TTC549 (cell line): ENCODE data around the gene HMGCS2.

Source experiments
- FAIRE-seq: peaks from 2 replicates; lab custom pipeline; 2012; peaks lifted over from hg19 to GRCh38; lab: Jason Lieb, UNC

The HMGCS2 gene

DNA sequence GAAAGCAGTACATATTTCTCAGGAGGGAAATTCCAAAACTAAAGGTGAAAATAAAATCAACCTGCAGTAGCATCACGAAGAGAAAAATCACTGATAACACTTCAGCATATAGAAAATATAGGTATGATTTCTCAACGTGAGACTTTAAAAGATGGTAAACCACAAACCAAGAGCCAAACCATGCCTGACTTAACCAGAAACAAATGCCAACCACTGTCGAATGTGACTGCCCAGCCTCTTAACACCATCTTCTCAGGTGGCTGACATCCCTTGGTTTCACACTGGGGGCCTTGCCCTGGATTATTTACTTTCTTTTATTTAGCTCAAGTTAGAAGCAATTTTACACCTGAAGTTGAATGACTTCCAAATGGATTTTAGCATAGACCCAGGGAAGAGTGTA is 10.1 kb downstream of the HMGCS2 start:
- no peak for FAIRE-seq

DNA sequence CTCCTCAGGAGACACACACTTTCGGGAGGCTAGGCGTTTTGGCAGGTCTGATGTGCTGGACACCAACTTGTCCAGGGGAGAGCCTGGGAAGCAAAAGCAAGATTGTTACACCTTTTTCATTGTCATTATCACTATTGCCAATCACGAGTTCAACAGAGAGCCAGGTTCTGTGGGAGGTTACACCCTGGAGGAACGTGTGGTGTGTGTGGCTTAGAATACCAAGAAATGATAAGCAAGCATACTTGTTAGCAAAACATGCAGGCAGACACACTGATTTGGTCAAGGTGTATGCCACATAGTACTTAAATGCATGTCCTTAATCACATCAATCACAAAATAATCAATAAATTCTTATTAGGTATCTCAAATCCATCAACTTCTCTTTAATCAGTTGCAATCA is 16.1 kb downstream of the HMGCS2 start:
- FAIRE-seq: no peak

DNA sequence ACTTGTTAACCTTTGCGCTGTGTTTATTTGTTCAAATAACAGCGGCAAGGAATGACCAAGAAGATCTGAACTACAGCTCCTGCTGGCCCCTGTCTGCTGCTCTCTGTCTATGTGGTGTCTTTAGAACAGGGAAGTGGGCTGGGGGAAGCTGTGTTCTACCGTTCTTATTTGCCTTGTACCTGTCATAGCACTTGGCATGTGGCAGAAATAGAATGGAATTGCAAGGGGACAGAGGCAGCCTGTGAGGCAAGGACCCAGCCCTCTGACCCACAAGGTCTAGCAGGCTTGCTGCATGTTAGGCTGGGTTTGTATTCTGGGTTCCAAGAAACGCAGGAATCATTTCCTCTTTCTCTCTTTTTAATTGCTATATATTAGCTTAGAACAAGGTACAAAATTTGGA is 20.7 kb downstream of the HMGCS2 start:
- FAIRE-seq: no peak

DNA sequence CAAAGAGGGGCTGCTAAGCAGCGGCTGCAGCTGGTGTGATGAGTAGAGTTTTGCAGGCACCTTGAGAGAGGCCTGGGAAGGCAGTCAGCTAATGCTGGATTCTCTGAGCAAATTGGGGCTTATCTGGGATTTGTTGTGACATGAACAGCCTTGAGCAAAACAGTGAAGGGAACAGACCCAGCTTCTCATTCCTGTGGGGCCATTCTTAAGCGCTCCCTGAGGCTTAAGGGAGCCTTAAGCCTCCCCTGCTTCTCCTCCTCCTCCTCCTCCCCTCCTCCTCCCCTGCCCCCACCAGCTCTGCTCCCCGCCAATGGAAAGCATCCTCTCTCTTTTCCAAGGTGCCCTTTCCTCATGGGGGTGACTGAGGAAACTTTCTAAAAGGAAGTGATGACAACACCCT is 21.3 kb downstream of the HMGCS2 start:
- FAIRE-seq: no peak

DNA sequence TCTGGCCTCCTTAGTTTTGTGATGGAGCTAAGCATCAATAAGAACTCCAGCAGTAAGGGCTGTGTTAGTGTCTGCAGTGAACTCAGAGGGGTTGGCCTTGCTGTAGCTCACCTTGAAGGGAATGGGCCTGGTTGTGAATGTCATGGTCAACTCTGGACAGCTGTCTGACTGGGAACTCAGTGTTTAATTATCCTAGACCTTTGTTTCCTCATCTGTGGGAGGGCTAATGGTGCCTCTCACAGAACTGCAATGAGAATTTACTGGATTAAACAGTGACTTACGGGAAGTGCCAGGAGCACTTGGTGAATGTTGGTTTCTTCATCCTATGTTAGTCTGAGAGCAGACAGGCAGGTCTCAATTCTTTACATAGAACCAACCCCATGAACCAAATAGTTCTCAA is 23.7 kb downstream of the HMGCS2 start:
- FAIRE-seq: no peak

DNA sequence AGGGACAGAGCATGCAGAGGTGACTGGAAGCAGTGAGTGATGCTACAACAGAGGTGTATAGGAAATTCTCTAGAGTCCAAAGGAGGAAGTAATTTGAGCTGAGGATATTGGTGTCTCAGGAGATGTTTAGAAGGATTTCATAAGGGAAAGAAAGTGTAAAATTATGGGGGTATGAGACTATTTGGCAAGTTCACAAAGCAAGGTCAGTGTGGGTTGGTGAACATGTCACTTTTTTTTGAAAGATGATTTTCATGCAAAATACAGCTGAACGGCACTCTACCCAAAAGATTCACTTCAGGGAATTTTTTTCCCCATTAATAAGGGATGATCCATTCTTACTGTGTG is 24.1 kb downstream of the HMGCS2 start:
- FAIRE-seq: no peak

DNA sequence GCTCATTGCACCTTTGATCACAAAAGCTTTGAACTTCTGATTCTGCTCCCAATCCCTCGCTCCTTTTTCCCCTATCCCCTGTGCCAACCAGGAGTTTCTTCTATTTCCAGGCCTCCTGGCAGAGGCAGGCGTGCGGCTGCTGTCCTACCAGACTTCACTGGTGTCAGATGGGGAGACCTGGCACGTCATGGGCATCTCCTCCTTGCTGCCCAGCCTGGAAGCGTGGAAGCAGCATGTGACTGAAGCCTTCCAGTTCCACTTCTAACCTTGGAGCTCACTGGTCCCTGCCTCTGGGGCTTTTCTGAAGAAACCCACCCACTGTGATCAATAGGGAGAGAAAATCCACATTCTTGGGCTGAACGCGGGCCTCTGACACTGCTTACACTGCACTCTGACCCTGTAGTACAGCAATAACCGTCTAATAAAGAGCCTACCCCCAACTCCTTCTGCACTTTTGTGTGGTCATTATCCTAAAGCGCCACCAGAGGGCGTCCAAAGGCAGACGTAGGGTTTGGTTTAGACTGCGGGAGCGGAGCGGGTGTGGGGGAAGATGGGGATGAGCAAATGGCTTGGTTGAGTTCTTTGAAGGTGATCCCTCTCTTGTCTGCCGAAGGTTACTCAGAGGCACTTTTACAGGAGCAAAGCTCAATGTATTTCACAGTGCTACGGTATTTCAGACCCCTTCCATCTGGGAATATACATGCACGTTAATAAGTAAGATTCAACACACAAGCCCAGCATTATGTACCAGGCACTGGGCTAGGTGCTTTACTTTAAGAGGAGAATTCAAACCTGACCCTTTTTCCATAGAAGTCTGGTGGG is 24.7 kb downstream of the HMGCS2 start:
- FAIRE-seq: no peak

DNA sequence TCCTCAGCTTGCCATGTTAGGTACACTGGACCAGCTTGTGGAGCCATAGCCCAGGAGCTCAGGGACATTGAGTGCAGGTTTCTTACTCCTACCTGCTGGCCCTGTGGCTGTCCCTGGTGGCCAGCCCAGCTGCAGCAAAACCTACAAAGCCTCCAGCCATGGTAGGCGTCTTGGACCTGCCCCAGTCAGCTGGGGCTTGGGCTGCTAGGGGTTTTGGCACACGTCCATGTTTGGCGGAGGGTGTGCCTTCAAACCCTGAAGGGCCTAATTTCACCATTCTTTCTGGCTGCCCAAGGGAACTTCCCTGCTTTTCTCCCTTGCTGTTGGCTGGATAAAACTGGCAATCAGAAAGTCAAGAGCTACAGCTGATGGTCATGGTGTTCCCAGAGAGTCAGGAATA is 25.4 kb downstream of the HMGCS2 start:
- no peak for FAIRE-seq

DNA sequence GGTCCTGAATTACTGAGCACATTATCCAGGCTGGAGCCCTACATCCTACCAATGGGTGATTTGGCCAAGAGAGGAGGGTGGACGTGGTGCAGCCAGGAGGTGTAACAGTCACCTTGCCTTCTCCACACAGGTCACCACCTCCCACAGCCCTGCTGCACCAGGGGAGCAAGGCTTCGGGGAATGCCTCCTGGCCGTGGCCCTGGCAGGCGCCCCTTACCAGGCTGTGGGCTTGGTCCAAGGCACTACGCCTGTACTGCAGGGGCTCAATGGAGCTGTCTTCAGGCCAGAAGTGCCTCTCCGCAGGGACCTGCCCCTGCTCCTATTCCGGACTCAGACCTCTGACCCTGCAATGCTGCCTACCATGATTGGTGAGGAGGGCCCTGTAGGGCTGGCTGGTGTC is 26.0 kb downstream of the HMGCS2 start:
- no peak for FAIRE-seq

DNA sequence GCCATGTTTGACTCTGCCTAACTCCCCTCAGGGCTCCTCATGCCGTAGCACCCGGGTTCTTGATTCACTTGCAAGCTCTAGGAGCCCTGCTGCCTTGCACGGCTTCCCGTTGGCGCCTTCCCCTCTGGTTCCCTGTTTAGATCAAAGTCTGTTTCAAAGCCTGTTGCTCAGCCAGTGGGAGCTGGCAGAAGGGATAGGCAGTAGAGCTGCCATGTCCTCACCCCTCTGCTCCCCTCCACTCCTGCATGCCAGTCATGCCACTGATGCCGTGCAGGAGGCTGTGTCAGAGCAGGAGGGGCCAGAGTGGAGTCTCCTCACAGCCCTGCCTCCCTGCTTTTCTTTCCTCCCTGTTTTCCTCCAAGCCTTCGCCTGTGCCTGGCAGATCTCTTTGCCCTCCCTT is 26.5 kb downstream of the HMGCS2 start:
- FAIRE-seq: no peak

DNA sequence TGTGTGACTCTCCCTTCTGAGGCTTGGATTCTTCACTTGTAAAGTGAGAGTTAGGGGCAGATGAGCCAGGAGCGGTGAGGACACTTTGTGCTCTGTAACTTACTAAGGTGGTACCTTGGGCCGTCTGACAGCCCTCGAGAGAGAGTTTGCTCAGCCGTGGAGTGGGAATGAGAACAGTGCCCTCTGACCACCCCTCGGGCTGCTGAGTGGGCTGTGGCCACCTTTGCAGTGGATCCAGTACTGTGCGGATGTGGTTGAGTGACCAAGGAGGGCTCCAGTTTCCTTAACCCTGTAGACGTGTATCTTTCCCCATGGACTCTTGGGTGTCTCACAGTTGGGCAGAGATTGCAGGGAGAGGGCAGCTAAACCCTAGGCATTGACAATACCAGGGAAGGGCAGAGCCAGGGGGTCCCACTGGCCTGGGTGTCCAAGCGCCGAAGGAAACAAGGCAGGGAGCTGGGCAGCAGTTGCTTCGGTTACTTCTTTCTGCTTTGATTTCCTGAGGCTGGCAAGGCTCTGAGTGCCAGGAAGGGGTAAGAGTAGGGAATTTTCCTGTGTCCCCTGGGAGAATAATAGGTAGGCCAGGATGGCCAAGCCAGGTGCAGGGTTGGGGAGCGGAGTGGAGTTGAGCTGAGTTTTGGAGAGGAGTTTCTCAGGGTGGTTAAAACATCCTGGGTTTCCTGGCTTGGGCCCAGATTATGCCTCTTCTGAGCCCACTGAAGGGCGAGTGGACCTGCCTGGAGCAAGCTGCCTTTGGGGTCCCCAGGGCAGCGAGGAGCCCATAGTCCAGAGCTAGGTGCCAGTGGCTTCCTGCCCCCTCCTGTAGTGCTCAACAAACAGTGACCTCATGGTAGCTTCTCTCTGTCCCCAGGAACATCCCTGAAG is 27.6 kb downstream of the HMGCS2 start:
- FAIRE-seq: no peak

DNA sequence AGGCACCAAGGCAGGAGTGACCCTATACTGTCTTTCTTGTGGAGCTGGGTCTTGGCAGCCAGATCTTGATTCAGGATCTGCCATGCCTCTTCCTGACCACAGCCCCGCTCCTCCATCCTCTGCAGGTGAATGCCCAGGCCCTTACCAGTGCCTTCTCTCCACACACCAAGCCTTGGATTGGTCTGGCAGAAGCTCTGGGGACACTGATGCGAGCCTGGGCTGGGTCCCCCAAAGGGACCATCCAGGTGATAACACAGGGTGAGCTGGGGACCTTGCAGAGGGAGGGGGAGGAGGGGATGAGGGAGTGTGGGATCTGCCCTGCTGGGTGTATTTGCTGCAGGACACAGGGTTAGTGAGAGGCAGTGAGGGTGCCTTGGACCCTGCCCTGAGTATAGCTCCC is 28.4 kb downstream of the HMGCS2 start:
- no peak for FAIRE-seq

DNA sequence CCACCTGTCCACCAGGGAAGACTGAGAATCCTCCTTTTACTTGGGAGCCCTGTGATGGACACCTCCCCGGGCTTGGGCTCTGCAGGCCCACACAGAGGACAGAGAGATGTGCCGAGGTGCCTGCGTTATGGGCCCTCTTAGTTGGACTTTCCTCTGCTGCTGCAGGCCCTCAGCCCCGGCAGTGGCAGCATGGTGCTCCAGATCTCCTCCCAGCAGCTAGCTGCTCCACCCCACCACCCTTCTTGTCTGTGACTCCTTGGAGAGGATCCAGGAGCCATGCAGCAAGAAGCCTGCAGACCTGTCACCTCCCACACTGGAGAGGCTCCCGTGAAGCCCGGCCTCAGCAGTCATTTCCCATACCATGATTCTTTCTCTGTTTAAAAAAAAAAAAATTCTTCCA is 29.6 kb downstream of the HMGCS2 start:
- FAIRE-seq: no peak

DNA sequence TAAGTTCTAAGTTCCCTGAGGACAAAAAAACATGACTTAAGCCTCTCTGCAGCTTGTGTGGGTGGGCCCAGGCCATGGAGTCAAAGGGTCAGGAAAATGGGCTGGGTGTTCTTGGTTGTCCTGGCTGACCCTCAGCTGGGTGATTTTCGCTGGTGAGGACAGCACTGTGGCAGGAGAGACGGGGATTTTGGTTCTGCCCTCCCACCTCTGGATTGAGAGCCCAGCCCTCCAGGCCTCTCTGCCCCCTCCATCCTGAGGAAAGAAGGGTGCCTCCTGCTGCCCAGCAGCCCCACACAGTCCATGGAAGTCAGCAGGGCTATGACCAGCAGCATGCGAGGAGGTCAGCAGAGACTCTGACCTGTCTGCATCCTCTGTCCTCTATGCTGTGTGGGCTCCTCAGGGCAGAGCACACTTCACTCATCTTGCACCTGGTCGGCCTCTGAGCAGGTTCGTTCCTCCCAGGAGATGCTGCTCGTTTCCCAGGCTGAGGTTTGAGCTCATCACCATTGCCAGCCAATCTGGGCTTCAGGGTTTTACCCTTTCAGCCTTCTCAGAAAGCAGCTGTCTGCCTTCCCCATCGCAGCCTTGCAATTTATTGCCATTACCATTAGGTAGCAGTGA is 30.5 kb downstream of the HMGCS2 start:
- FAIRE-seq: no peak

DNA sequence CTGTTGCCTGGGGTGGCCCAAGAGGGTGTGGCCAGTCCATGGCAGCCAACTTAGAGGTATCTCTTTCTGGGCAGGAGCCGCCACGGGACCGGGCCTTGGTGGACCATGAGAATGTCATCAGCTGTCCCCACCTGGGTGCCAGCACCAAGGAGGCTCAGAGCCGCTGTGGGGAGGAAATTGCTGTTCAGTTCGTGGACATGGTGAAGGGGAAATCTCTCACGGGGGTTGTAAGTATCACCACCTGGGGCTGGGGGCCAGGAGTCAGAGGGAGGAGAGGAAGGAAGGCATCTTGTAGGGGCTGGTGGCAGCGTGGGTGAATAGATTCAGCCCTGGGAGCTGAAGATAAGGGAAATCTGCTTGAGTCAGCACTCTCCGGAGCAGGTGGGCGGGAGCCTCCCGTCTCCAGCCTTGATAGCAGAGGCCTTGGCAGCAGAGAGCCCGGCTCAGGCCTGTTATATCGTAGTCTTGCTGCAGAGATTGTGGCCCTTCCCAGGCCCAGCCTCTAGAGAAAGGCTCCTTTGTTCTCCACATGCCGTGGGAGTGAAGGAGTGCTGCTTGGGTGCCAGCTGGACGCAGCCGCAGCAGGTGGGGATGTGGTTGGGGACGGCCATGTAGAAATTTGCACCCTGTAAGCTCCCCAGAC is 31.5 kb downstream of the HMGCS2 start:
- FAIRE-seq: no peak

DNA sequence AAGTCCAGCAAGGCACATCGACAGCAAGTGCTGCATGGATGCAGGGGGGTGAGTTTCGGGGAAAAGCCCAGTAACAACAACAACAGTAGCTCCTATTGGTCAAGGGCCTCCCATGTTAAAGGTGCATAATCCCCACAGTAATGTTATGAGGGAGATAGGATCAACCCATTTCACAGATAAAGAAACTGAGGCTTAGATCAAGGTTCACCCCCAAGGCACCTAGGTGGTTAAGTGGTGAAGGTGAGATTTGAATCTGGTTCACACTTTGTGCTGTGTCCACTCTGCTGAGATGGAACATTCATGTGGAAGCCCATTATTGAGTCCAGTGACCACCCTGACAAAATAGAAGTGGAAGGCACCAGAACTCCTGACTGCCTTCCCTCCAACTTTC is 32.1 kb downstream of the HMGCS2 start:
- FAIRE-seq: no peak

DNA sequence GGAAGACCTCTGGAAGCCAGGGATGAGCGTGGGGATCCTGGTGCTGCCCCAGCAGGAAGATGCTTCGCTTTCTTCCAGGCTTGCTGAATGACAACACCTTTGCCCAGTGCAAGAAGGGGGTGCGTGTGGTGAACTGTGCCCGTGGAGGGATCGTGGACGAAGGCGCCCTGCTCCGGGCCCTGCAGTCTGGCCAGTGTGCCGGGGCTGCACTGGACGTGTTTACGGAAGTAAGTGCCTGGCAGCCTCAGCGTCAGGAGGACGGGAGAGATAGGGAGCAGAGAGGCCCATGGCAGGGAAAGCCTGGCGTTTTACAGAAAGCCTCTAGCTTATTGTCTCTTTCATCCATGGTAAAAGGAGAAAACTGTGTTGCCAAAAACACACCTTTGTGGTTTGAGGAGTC is 33.5 kb downstream of the HMGCS2 start:
- FAIRE-seq: no peak

DNA sequence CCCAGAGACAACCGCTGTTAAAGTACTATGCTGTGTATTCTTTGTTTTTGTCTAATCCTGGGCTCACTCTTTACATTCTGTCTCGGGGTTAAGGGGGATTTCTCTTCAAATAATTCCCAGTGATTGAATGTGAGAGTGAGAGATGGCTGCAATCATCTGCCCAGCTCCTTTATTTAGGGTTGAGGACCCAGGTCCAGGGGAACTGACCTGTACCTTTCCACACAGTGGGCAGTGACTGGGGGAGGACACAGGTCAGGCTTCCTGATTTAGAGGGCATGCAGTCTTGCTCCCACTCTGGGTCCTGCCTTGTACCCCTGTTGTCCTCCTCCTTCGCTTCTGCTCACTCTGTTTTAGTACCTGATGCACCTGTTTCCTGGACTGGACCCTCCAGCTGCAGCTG is 35.0 kb downstream of the HMGCS2 start:
- no peak for FAIRE-seq

DNA sequence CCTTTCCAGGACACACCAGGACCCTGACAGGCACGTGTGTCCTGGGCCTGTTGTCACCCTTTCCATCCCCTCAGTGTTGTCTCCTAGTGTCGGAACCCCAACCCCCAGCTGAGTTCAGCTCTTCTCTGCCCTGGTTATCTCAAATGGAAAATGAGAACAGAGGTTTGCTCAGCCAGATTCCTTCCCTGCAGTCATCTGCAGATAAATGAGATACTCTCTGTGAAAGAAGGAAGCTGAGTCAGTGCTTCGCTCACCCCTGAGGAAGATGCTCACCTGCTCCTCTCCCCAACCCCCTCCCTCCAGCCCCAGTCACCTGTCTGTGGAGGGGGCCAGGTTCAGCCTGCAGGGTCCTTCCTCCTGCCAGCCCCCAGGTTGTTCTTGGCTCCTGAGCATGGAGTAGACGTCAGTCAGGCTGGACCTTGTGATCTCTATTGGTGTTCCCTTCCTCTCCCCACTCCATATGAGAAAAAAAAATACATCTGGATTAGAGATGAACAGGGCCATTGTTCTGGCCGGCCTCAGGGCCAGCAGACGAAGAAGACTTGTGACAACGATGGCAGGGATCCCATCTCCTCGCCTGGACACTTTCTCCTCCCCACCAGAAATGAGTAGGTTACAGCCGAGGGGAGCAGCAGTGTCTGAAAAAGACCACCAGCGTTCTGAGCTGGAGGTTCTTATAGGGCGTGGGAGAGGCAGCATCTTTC is 36.1 kb downstream of the HMGCS2 start:
- no peak for FAIRE-seq

DNA sequence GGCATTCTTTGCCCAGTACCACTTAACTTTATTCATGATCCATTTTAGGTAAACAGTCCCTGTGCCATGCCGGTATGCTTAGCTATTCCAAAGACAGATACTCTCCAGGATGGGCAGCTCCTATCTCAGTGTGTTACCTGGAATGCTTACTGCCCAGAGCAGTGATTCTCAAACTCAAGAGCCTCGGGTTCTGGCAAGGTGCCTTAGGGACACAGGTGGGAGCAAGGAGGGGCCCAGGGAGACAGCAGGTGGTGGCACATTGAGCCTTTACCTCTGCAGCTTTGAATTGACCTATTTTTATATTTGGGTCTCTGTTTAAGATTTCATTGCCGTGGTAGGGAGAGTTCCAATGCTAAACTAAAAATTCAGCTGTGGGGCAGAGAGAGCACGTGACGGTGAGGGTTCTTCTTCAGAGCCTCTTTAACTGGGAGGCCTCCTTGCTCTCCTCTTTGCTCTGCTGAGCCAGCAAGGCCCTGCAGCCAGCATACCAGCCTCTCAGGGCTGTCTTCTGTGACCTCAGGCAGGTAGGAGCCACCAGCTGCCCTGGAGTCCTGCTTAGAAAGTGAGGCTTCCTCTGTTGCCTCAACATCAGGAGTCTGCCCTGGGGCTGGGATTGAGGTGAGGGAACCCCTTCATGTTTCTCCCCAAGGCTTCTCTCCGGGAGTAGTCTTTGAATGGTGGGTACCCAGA is 36.8 kb downstream of the HMGCS2 start:
- FAIRE-seq: no peak

DNA sequence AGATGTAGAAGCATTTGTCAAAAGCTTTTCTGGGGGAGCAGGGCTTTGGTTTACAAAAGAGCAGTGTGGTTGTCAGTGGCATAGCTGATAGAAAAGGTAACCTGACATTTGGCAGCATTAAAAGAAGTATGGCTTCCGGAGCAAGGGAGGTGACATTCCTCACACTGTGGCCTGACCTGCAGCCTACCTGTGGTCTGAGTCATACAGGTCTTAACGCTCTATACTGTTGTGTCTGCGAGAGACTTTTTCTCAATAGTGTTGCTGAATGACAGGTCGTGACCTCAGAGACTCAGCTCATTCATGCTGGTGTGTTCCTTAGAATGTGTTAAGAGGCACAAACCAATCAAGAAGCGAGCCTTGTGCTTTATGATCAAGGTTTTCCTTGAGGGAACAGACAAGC is 37.6 kb downstream of the HMGCS2 start:
- no peak for FAIRE-seq

DNA sequence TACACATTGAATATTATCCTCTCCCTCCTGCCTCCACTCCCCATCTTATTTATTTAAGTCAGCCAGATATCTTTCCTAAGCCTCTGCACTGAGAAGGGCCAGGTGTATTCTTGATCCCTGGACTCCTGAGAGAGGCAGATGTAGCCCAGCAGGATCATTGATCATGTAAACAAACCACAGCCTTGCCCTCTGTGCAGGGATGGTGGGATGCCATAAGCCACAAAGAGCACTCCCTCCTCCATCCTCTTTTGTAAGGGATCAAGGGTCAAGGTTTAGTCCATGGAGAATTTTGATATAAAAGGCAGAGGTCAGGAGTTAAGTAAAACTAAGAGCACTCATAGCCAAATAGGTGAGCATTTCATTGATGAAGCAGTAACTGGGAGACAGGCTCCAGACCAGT is 39.7 kb downstream of the HMGCS2 start:
- FAIRE-seq: no peak
